ENCODE data around the gene GNGT2.

Gene GNGT2

GRCh38 chr17:49229076-49229804, 18.9 kb upstream of the GNGT2 start:
- DNase-seq (ENCODE audit: low read depth), result no peak
- TF ChIP-seq, protein P1, sequence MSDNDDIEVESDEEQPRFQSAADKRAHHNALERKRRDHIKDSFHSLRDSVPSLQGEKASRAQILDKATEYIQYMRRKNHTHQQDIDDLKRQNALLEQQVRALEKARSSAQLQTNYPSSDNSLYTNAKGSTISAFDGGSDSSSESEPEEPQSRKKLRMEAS (IDR thresholded peaks at IDR 0.05; ENCODE audit: low read depth, low read length), result no peak
- TF ChIP-seq CTCF (IDR thresholded peaks at IDR 0.05; ENCODE audit: low read depth, low read length) (no peak), MYC (IDR thresholded peaks at IDR 0.05; ENCODE audit: low read depth, low read length) (no peak), POLR2A (IDR thresholded peaks at IDR 0.05; ENCODE audit: extremely low read depth, insufficient read length) (no peak)
- H3K4me3 ChIP-seq (ENCODE audit: low read depth, low read length), result no peak overlapping the region

- peak; percentile 79 for DNase-seq (ENCODE audit: low read depth)
- no peak overlapping the region for H3K4me3 ChIP-seq (ENCODE audit: low read depth, low read length)
- TF ChIP-seq, protein P1 (IDR thresholded peaks at IDR 0.05; ENCODE audit: low read depth, low read length), result no peak
- peak; percentile 87 for TF ChIP-seq CTCF (IDR thresholded peaks at IDR 0.05; ENCODE audit: low read depth, low read length)
- no peak for TF ChIP-seq POLR2A (IDR thresholded peaks at IDR 0.05; ENCODE audit: extremely low read depth, insufficient read length)
- no peak for TF ChIP-seq MYC (IDR thresholded peaks at IDR 0.05; ENCODE audit: low read depth, low read length)
Measured at GRCh38 chr17:49227436-49228261, 17.3 kb upstream of the GNGT2 start.

- H3K4me3 ChIP-seq (ENCODE audit: low read depth, low read length), result no peak overlapping the region
- TF ChIP-seq POLR2A (IDR thresholded peaks at IDR 0.05; ENCODE audit: extremely low read depth, insufficient read length) (no peak), CTCF (IDR thresholded peaks at IDR 0.05; ENCODE audit: low read depth, low read length) (no peak), MYC (IDR thresholded peaks at IDR 0.05; ENCODE audit: low read depth, low read length) (no peak)
- TF ChIP-seq, protein P1 (IDR thresholded peaks at IDR 0.05; ENCODE audit: low read depth, low read length), result no peak
- no peak for DNase-seq (ENCODE audit: low read depth)
Measured at GRCh38 chr17:49226771-49227435, 16.5 kb upstream of the GNGT2 start.

DNA sequence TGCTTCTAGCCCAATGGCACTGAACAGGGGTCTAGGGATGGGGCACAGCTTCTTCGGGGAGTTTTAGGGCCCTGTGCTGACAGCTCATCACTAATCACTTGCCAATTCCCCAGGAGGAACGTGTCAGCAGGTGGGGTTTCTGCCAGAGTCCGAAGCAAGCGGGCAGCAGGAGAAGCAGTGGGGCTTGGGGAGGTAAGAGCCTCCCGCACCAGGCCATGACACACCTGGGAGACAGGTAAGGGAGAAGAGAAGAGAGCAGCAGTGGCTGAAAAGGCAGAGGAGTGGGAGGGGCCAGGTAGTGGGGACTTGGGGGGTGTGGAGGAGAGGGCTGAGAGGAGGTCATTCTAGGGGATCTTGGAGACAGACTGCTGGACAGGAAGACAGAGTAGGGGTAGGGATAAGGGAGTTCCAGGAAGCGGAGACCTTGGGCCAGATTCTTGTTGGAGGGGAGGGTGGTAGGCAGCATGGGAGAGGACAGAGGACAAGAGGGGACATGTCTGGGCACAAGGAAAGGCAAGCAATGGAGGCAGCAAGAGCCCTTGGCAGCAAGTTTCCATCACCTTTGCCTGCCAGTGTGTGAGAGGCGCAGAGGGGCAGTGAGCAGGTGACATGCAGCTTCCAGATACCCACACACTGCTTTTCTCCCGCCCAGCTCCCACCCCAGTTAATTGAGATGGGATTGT, 15.3 kb upstream of the GNGT2 start:
- H3K4me3 ChIP-seq (ENCODE audit: low read depth, low read length), result no peak overlapping the region
- no peak for DNase-seq (ENCODE audit: low read depth)
- TF ChIP-seq, protein P1 (IDR thresholded peaks at IDR 0.05; ENCODE audit: low read depth, low read length), result no peak
- no peak for TF ChIP-seq POLR2A (IDR thresholded peaks at IDR 0.05; ENCODE audit: extremely low read depth, insufficient read length)
- no peak for TF ChIP-seq MYC (IDR thresholded peaks at IDR 0.05; ENCODE audit: low read depth, low read length)
- TF ChIP-seq CTCF (IDR thresholded peaks at IDR 0.05; ENCODE audit: low read depth, low read length), result no peak

DNA sequence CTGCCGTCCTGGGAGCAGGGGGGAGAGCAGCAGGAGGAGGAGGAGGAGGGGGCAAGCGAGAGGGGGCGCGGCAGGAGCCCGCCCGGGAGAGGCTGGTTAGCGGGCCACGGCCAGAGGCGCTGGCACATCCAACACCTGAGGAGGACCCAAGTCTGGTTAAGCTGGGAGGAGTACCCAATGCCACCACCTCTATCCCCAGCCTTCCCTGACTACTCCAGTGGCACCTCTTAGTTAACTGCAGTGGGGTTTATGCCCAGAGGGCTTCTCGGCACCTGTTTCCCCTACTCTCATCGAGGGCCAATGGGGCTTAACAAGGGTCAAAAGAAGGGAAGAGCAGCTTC, 14.6 kb upstream of the GNGT2 start:
- no peak overlapping the region for H3K4me3 ChIP-seq (ENCODE audit: low read depth, low read length)
- TF ChIP-seq POLR2A (IDR thresholded peaks at IDR 0.05; ENCODE audit: extremely low read depth, insufficient read length), result no peak
- TF ChIP-seq, protein P1 (IDR thresholded peaks at IDR 0.05; ENCODE audit: low read depth, low read length), result no peak
- TF ChIP-seq MYC (IDR thresholded peaks at IDR 0.05; ENCODE audit: low read depth, low read length), result no peak
- TF ChIP-seq CTCF (IDR thresholded peaks at IDR 0.05; ENCODE audit: low read depth, low read length), result no peak
- no peak for DNase-seq (ENCODE audit: low read depth)
